ENCODE results near the gene GATA3.

Gene GATA3

DNA sequence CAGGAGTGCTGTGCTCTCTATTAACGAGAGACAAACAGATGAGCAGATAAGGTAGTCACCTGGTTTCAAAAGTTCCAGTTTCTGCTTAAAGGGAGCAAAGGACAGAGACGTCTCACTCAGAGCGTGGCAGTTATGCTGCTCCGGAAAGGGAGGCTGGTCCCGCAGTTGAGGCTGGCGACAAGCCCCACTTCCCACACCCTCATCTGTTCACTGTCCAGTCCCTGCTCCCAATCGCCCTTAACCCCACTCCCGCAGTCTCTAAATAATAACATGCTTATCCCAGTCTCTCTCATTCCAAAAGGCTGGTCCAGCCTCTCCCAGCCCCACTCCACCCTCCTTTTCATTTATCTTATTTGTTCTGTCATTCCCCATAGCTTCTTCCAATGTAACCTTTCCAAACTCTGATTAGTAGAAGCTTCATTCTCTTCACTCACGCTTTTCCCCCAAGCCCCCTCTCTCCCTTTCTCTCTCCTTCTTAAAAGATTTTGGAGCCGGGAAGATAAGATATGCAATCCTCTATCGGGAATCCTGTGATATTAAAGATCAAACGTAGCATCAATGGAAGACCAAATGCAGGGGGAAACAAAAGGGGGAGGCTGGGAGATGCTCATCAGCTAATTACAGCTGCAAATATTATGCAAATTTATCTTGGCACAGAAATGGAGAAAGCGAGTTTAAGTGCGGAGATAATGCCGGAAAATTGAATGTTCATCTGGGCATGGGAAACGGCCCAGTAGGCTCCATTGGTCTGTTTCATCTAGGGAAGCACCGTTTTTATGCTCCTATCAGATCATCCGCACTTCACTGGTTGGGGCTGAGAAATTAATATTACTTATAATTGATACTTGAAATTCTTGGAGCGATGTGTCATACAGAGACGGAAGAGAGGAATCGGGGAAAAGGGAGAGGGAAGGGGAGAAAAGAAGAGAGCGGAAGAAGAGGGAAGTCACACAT, 16.3 kb upstream of the GATA3 start:
- no peak for FAIRE-seq
- DNase-seq (ENCODE audit: insufficient read length, low spot score): no peak

DNA sequence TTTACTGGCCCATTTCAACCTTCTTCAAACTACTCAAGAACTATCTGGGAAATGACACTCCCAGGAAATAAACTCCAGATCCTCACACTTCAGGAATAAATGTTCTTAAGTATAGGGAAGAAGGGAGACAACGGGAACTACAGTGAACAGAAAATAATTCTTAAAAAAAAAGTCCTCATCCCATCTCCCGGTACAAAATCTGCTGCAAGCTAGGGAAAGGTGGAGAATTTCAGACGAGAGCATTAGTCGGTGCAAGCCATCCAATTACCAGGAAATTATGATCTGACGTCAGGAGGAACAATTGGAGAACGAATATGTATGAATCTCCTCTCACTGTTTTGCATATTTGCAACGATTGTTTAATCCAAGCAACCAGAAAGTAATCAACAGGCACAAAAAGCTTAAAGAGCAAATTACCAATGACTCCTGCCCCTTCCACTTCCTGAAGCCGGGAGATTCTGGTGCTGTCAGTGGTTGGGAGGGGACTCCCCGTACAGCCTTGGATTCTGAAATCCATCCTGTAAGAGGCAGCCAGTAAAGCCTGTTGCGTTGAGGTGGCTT, 15.1 kb upstream of the GATA3 start:
- FAIRE-seq (no peak), DNase-seq (ENCODE audit: insufficient read length, low spot score) (no peak)

DNA sequence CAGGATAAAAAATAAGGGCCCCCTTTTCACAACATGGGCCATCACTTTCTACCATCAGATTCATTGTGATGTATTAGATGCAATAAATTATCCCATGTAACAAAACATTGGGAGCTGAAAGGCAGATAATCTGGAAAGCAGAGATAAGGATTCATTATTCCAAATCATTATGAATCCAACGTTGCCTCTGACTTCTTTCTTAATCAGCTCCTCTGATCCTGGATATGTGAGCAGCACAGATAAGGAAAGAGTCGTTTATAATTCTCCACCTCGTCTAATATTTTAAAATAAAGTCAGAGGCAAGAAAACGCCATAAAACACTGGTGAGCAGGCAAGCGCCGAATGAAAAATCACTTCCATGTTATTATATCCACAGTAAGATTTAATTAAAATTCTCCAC, 13.8 kb upstream of the GATA3 start:
- DNase-seq (ENCODE audit: insufficient read length, low spot score): no peak
- no peak for FAIRE-seq

DNA sequence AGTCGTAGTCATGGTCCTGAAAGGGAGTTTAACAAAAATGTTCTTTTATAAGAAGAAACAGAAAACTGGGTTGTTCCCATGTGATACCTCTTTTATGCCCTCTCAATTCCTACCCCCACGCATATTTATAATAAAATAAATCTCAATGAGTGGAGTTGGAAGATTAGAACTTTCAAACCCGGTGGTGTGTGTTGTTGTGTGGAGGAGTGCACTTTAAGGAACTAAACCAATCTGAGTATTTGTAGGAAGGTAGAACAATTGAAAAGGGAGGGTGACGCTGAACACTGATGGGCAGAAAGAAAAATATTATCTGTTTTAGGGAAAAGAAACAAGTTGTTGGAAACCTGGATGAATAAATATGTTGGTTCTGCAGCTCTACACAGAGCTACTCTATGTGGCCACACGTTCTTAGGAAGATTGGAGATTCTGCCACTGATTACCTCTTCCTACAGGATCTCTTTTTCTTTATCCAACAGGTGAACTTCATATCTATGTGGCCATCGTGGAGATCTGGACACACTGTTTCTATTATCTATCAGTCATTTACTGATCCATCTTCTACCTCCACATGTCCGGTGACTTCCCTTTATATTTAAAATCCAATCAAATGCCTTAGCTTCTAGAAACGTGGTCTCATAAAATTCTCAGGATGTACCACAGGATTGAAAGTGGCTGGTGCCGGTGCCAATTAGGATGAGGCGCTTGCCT, 13.1 kb upstream of the GATA3 start:
- DNase-seq (ENCODE audit: insufficient read length, low spot score) (no peak), FAIRE-seq (no peak)

DNA sequence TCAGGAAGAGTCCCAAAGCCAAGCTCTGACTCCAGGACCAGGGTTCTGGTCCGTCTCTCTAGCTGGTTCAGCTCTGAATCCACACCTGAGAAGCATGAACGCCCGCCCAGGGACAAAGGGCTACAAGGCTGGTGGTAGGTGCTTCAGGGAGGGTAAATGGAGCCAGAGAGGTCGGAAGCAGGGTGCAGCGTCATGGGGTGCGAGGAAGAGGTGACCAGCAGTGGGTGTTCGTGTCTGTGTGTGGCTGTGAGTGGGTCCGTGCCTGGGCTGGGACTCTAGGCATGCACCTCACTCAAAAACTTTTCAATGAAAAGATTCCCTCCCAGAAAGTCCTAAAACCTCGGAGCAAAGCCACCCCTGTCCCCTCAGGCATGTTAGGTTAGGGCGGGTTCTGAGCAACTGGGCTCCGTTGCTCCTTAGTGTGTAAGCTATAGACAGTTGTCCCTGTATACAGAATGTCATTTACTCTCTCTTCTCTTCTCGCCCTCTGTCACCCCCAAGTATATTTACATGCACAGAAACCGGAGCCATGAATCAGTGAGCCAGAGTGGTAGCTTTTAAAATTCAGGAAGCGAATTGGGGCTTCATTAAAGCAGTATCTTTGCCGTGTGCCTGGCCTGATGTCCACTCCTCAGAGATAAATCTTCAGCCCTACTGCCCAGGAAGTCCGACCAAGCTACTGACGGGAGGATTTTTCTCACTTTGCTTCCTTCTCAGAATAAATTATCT, 12.3 kb upstream of the GATA3 start:
- FAIRE-seq (no peak), DNase-seq (ENCODE audit: insufficient read length, low spot score) (no peak)

DNA sequence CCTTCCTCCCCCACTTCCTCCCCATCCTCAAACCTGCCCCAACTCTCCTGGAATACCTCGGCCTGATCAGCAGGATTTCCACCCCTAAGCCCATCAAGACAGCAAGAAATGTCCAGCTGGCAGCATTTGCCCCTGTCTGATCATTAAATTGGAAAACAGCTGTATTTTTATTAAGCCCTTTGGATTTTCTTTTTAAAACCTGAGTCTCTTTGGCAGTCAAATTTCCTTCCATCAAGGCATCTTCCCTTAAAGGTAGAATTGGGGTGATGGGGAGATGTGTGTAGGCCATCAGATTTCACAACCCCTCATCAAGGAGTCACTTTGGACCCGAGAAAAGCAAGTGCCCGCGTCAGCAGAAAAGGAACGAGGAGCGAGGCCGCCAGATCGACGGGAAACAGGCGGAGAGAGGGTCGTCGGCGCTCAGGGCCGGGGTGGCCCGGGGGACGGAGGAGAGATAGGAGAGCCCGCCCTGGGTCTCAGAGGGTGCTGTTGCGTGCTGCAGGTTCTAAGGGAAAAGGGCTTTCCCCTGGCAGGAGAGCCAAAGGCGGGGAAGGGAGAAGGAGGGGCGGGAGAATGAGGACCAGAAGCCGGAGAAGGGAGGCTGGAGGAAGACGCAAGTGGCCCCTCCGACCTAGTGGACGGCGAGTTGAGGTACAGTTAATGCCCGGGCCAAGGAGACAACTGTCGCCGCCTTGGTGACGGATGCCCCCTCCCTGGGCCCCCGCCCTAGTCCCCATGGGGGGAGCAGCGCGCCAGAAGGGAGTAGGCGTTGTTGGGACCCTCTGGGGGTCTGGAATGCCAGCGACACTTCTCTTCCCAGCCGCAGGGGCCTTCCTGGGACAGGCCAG, 11.5 kb upstream of the GATA3 start:
- DNase-seq (ENCODE audit: insufficient read length, low spot score) (no peak), FAIRE-seq (no peak)

DNA sequence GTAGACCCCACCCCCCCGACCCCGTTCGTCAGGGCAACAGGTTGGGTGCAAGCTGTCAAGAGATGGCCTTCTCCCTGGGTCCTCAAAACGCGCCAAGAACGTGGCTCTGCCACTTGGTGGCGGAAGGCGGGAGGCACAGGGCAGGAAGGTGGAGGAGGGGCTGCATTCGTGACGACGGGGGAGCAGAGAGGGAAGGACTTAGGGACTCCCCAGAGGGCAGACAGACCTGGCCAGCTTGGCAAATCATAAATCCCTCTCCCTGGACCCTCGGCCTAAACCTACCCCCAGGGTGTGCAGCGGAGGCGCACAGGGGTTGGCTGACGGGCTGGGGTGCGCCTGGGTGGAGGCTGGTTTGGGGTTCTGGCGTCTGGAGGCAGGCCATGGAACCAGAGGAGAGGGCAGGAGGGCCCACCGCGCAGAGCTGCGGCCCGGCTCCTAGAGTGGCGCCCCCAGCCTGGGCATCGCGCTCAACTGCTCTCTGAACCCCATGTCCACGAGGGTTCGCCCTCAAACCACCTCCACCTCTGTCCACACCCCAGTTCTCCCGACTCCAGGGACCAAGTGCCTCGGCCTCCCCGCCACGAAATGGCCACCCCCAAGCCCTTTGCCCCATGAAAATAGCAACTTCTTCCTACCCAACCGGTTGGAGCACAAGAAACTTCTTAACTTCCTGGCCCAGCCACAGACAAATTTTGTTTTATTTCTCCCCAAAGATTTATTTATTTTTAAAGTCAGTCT, 10.8 kb upstream of the GATA3 start:
- FAIRE-seq (no peak), DNase-seq (ENCODE audit: insufficient read length, low spot score) (no peak)

DNA sequence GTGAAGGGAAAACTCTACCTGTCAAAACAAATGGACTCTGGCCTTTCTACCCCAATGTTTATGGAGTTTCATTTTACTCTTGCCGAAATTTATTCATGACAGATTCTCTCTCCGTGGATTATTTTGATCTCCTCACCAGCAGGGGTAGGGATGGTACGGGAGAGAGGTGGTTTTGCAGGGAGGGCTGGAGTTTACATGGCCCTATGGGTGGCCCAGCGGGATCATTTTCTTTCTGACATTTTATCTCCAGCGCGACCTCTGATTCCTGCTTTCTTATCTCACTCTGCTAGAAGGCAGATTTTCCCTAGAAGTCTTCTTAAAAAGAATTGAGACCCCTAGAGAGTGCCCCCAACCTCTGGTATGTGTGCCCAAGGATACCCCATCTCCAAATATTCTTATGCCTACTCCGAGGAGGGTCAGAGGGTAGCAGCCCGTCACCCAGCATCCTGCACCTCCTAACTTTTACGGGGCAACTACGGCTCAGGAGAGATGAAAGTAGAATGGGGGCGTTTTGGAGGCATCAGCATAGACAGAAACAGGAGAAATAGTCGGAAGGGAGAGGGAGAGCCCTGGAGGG, 10.1 kb upstream of the GATA3 start:
- DNase-seq (ENCODE audit: insufficient read length, low spot score): no peak
- no peak for FAIRE-seq

DNA sequence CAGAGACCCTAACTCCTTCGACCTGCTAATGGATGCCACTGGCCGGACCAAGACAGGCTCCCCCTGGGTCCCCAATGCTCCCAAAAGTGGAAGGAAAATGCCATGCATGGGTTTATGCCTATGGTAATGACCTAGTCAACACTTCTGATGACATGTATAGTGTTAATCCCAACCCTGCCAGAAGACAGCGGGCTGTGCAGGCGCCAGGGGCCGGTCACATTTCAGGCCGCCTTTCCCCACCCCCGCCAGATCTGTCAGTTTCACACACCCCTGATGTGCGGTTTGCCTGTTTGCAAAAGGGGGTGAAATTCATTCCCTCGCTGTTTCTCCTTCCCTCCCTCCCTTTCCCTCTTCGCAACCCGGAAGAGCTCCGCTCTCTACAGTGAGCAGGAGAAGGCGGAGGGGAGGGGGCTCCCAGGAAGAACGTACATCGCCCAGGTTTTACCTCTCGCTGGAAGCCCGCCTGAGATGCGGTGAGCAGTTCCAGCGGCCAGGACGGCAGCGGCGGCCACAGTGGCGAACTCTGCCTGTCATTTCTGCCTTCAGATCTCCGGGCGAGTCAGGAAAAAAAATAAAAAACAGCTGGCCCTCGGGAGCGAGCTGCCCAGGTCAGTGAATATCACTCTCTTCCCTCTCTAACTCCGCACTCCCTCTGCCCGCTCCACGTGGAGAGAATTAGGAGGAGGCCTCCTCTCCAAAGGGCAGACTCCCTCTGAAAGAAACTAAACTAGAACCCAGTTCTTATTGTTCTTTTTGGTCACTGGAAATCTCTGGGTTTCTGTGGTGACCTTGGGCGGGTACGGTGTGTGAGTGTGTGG, 9.4 kb upstream of the GATA3 start:
- DNase-seq (ENCODE audit: insufficient read length, low spot score) (no peak), FAIRE-seq (no peak)

DNA sequence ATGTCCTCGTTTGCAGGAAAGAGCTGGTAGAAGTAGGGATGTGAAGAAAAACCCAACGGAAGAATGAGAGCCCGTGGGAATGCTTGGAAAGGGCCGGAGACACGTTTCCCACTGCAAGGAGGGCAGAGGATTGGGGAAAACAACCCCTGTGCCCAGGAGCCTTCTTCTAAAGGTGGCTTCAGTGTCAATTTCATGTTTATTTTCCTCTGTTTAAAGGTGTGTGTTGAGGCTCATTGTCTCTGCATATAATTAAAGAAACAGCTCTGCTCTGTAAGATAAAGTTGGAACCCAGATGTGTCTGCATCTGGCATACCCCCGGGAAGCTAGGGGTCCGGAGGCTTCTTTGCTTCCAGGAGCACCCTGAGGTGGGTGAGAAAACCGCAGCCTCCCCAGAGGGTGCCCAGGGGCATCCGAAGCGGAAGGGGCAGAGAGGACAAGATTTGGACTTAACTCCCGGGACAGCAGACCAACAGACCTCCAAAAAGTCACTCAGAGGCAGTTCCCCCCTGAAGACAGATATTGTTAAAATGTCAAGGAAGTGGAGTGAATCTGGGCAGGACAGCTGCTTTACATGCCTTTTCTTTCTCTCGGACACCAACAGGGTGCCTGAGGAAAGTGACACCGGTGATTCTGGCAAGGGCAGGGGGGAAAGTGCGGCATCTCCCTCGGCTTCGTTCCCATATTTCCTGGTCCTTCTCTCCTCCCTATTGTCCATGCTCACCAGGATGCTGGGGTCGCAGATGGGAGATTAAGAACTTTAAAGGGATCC, 8.6 kb upstream of the GATA3 start:
- FAIRE-seq (no peak), DNase-seq (ENCODE audit: insufficient read length, low spot score) (no peak)

DNA sequence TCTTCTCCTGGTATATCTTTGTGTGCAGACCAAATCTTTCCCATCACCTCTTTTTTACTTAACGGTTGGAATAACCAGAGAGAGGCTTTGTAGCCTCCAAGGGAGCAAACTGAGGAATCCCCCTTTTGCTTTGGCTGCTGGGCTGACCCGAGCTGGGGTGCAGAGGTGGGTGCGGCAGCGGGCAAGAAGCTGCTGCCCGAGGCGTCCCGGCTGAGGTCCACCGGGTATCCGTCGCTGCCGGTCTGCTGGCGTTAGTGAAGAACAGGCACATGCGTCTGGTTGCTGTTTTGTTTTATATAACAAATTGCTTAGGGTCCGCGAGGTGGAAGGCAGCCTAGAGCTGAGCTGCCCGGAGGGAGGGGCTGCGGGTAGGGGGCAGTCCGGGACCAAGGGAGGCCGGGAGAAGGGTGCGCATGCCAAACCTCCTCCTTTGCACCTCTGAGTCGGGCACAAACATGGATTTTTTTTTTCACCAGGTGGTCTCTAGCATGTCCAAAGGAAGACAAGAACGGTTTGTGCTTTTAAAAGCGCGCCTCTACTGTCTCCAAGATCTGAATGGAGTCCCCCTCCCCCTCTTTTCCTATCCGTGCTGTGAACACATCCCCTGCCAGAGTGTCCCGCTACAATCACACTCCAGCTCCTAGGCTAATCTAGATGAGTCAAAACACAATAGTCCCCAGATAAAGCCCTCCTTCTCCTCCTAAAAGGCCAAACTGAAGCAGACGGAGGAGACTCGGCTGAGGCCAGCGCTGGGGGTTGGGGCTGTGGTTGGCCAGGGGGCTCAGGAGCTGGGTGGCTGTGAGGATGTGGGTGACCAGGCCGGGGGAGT, 6.8 kb upstream of the GATA3 start:
- DNase-seq (ENCODE audit: insufficient read length, low spot score) (no peak), FAIRE-seq (no peak)

DNA sequence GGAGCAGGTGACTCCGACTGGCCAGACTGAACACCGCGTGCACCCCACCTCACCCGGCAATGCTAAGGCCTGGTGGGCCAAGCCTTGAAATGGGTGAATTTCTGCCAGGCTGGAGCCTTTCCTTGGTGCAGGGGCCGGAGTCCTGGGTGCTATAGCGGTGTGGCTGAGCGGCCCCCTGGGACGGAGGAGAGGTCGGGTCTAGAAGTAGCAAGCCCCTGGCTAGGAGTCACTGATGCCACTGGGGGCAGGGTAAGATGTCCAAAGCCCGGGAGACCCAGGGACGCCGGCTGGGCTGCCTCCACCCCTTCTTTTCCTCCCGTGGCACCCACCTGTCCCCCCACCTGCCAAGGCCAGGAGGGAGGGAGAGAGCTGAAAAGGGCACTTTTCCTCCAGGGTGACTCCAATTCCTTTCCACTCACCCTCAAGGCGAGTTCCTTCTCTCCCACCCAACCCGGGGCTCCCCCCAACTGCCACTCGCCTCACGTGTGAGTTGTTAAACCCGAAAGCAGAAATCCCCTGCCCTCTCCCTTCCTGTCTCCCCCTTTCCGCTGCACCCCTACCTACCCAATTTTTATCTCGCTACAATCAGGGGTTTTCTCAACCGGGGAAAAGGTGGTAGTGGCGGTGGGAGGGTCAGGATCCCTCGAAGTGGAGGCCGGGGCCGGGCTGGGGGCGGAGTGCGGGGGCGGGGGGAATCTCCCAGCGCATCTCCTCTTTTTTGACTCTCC, 6.0 kb upstream of the GATA3 start:
- FAIRE-seq (no peak), DNase-seq (ENCODE audit: insufficient read length, low spot score) (no peak)

DNA sequence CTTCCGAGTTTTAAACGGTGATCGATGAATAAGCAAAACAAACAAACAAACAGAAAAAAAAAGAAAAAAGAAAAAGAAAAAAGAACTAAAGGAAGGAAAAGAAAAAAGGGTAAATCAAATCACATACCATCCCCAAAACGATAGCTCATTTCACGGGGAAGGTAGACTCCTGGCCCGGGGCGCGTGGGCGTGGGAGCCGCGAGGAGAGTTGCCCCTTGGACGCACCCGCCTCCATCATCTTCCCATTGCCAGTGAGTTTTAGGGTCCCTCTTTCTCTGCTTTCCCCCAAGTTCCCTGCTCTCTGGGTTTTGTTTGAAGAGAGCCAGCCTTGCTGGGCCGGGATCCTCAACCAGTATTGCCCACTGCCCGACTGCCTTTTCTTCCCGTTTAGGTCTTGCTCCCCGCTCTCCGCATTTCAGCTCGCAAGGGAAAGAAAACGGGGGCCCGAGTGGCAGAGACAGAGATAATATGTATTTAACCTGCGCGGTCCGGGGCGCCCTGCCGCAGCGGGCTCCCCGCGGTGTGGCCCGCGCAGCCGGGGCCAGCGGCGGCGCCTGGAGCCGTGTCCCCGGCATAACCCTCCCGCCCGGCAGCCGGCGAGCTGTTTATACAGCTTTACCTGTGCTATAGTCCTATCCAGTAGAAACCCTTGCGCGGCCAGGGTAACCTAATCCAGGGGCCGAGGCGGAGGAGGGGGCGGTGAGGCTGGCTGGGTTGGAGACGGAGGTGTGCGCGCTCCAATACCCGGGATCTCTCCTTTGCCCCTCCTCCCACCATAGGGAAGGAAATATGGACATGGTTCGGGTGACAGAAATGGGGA, 5.2 kb upstream of the GATA3 start:
- no peak for FAIRE-seq
- no peak for DNase-seq (ENCODE audit: insufficient read length, low spot score)

DNA sequence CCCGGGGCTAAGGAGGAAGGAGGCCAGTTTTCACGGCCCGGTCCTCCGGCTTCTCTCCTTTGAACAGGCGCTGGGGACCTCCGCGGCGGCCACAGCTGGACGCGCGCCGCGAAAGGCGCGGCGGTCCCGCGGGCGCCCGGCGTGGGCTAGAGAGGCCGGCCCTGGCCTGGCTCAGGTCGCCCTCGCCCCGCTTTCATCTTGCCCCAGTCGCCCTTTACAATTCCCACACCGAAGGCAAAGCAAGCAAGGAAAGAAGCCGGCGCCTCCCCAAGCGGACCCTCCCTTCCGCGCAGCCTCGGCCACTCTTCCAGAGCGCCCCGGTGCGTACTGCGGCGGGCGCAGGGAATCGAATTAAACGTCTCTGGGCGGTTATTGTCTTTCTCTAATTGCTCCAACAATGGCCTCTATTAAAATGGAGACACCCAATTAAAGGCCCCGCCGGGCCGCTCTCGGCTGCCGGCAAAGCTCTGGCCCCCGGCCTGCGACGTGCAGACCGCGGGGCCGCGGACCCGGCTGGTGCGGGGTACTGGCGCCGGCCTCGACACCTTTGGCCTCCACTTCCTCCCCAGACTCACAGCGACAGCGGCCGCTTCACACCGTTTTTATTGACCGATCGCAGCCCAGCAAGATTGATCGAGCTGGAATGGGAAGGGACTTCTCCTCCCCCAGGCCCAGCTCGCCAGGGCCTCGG, 4.5 kb upstream of the GATA3 start:
- FAIRE-seq (no peak), DNase-seq (ENCODE audit: insufficient read length, low spot score) (no peak)
